ENCODE data around the gene NDFIP2.
"Not testable (repeated sequence)": the region's sequence is repeated elsewhere in the genome, so short reads cannot be mapped to it uniquely, and the experiment has no call there.

Gene NDFIP2

GRCh38 chr13:79531542-79532254, 50.7 kb downstream of the NDFIP2 start:
- no peak for DNase-seq

GRCh38 chr13:79532576-79532975, 51.6 kb downstream of the NDFIP2 start:
- DNase-seq: no peak

GRCh38 chr13:79533781-79534400, 52.9 kb downstream of the NDFIP2 start:
- DNase-seq: no peak

- DNase-seq: no peak
These were observed 53.6 kb downstream of the NDFIP2 start for GRCh38 chr13:79534596-79534995.

- no peak for DNase-seq
These were observed 57.8 kb downstream of the NDFIP2 start for GRCh38 chr13:79538757-79539156.

- DNase-seq: no peak
These were observed 59.5 kb downstream of the NDFIP2 start for GRCh38 chr13:79540504-79540903.

GRCh38 chr13:79541426-79542049, 60.6 kb downstream of the NDFIP2 start:
- peak in 1 of 56 donors; percentile 70 for DNase-seq

GRCh38 chr13:79543883-79544282, 62.9 kb downstream of the NDFIP2 start:
- no peak for DNase-seq

GRCh38 chr13:79547211-79548195, 66.5 kb downstream of the NDFIP2 start:
- no peak for DNase-seq

- no peak for DNase-seq
These were observed 67.9 kb downstream of the NDFIP2 start for GRCh38 chr13:79548902-79549301.

GRCh38 chr13:79549355-79550106, 68.6 kb downstream of the NDFIP2 start:
- DNase-seq: no peak

- no peak for DNase-seq
These were observed 76.7 kb downstream of the NDFIP2 start for GRCh38 chr13:79557666-79558065.

- no peak for DNase-seq
These were observed 80.0 kb downstream of the NDFIP2 start for GRCh38 chr13:79560954-79561353.

GRCh38 chr13:79562557-79562956, 81.6 kb downstream of the NDFIP2 start:
- no peak for DNase-seq

- no peak for DNase-seq
These were observed 85.2 kb downstream of the NDFIP2 start for GRCh38 chr13:79566118-79566517.

- DNase-seq: no peak
These were observed 90.2 kb downstream of the NDFIP2 start for GRCh38 chr13:79571147-79571546.

- not testable (repeated sequence) for DNase-seq
These were observed 92.9 kb downstream of the NDFIP2 start for GRCh38 chr13:79573892-79574291.

- peak in 23 of 56 donors; percentile 2 to 45 (median 11) for DNase-seq
These were observed 100.9 kb downstream of the NDFIP2 start for GRCh38 chr13:79581870-79582315.

GRCh38 chr13:79582896-79583295, 101.9 kb downstream of the NDFIP2 start:
- DNase-seq: no peak

- no peak for DNase-seq
These were observed 104.1 kb downstream of the NDFIP2 start for GRCh38 chr13:79585033-79585432.
